SW480 (cell line): Measurements from ENCODE around the gene KRTAP10-2.

ENCODE experiments used
- DNase-seq: peaks from one replicate; pipeline ENCODE4 v3.0.0-alpha.2; 2016; ENCODE audit warnings: low spot score

Gene KRTAP10-2

GRCh38 chr21:44526096-44526997 lies 25.0 kb downstream of the KRTAP10-2 start:
- no peak for DNase-seq

DNA sequence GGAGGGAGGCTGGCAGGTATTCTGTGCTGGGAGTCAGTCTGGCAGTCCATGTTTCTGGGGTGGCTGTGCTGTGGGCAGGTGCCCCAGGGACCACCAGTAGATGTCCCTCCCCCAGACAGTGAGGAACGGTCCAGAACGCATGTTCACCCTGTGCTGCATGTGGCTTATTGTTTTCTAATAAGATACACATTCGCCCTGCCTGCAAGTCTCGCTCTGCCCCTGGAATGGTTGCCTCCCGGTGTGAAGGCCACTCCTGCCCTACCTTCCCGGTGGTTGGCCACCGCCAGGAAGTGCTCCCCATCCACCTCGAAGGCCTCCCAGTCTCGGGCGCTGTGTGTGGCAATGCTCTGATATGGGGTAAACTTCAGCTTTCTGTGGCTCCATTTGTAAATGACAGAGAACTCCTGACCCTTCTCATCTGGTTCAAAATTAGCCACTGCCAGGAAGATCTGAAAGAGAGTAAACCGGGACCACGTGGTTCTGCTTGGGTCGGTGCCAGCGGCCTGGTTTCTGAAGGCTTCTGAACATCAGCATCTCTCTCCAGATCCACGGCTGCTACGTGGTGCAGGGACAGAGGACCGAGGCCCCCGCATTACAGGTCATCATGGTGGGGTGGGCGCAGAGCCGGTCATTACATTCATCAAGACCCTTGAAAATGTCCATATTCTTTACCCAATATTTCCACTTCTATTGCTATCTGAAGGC lies 25.8 kb downstream of the KRTAP10-2 start:
- no peak for DNase-seq

DNA sequence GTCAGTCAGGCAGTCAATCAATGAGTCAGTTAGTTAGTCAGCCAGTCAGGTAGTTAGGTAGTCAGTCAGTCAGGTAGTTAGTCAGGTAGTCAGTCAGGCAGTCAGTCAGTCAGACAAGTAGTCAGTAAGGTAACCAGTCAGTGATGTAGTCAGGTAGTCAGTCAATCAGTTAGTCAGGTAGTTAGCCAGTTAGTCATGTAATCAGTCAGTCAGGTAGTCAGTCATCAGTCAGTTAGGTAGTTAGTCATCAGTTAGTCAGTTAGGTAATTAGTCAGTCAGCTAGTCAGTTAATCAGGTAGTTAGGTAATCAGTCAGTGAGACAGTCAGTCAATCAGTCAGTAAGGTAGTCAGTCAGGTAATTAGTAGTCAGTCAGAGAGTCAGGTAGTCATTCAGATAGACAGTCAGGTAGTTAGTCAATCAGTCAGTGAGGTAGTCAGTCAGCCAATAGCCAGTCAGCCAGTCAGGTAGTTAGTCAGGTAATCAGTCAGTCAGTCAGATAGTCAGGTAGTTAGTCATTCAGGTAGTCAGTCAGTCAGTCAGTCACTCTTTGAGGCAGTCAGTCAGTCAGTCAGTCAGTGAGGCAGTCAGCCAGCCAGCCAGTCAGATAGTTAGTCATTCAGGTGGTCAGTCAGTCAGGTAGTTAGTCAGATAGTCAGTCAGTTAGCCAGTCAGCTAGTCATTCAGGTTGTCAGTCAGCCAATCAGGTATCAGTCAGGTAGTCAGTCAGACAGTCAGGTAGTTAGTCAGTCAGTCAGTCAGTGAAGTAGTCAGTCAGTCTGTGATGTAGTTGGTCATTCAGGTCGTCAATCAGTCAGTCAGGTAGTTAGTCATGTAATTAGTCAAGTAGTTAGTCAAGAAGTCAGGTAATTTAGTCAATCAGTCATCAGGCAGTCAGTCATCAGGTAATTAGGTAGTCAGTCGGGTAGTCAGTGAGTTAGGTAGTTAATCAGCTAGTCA lies 26.6 kb downstream of the KRTAP10-2 start:
- no peak for DNase-seq

DNA sequence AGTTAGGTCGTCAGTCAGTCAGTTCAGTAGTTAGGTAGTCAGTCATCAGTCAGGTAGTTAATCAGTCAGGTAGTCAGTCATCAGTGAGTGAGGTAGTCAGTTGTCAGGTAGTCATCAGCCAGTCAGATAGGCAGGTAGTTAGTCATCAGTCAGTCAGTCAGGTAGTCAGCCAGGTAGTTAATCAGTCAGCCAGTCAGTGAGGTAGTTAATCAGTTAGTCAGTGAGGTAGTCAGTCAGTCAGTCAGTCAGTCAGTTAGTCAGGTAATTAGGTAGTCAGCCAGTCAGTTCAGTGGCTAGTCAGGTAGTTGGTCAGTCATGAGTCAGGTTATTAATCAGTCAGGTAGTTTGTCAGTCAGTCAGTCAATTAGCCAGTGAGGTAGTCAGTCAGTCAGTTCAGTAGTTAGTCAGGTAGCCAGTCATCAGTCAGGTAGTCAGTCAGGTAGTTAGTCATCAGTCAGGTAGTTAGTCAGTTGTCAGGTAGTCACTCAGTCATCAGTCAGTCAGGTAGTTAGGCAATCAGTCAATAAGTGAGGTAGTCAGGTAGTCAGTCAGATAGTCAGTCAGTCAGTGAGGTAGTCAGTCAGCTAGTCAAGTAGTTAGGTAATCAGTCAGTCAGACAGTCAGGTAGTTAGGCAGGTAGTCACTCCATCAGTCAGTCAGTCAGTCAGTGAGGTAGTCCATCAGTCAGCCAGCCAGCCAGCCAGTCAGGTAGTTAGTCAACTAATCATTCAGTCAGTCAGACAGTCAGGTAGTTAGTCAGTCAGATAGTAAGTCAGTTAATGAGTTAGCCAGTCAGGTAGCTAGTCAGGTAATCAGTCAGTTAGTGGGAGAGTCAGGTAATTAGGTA lies 27.5 kb downstream of the KRTAP10-2 start:
- no peak for DNase-seq

DNA sequence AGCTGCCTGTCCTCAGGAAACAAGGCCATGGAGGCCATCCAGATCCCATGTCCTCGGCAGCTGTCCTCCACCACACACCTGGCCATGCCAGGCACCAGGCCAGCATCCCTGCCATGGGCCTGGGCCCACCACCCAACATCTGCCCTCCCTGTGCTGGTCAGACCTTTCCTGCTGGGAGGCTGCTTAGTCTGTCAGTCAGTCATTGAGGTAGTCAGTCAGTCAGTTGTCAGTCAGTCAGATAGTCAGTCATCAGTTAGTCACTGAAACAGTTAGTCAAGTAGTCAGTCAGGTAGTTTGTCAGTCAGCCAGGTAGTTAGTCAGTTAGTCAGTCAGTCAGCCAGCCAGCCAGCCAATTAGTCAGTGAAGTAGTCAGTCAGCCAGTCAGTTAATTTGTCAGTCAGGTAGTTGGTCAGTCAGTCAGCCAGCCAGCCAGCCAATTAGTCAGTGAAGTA lies 28.5 kb downstream of the KRTAP10-2 start:
- no peak for DNase-seq

- DNase-seq: no peak
These were observed 29.2 kb downstream of the KRTAP10-2 start for GRCh38 chr21:44521928-44522752.

- DNase-seq: no peak
These were observed 29.9 kb downstream of the KRTAP10-2 start for GRCh38 chr21:44521301-44521927.

DNA sequence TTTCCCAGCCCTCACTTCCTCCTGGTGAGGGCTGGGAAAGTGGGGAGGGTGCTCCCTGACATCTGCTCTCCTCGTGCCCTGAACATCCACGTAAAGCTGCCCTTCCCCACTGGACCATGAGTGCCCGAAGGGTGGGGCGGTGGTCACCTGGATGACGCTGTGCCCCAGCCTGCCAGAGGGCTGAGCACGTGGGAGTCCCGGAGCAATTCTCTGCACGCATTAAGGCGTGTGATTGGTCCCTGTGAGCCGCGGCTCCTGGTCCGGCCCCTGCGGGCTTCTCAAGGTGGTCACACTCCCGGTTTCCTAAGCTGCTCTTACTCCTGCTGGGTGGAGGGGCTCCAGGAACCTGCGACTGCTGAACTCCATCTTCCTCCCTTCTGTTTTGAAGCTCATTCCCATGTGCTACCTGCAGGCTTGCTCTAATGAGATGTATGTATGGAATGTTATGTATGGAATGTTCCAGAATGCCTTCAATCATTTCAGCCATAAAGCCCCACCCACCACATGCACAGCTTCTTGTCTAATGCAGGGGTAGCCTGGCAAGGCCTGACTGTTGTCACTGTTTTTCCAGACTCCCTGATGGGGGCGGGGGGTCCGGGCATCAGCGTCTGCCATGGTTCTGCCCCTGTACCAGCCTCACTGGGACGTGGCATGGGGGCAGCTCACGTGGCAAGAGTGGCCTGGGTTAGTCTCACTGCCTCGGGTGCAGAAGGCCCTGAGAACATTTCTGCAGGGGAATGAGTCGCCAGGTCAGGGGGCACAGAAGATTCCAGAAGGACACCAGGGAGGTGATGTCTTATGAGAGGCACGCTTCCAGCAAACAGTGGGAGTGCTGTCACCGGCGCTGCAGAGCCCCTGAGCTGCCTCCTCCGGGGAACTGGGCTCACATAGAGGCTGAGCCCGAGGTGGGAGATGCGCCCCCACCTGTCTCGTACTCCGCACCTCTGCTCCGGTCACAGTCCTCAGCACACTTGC lies 30.7 kb downstream of the KRTAP10-2 start:
- no peak for DNase-seq

DNA sequence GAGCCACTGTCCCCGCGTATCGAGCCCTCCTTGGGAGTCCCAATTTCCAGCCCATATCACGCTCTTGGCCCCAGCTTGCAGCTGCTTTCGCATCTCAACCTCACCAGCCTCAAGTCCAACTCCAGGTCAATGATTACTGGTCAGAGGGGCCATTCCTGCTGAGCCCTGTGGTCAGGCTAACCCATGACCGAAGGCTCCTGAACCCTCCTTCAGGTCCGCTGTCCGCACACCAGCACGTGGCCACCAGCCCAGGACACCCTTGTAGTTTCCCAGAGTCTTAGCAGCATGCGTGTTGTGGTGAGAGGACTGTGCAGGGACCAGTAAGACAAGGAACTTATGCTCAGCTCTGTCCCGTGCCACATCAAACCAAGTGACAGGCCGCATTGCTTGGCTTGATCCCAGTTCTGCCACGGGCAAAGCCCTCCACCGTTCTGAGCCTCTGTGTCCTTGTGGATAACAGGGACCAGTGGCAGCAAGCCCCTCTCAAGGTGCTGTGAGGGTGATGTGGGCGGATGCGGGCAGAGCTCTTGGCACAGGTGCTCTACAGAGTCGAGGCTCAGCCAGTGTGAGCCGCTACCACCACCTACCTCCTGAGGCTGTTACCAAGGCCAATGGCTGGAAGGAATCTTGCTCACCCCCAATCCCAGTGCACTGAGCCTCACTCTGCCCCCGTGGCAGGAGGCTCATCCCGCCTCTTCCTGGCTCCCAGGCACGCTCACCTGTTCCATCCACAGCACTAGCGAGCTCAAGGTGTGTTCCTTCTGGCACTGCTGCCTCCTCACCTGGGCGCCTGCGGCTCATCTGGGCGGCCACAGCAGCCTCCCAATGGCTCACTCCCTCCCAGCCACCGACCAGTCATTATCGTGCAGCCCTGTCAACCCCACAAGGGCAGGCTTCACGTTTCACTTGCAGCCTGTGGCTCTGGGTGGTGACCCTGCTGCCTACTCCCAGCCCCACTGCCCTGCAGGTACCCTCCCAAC lies 31.7 kb downstream of the KRTAP10-2 start:
- DNase-seq: no peak

DNA sequence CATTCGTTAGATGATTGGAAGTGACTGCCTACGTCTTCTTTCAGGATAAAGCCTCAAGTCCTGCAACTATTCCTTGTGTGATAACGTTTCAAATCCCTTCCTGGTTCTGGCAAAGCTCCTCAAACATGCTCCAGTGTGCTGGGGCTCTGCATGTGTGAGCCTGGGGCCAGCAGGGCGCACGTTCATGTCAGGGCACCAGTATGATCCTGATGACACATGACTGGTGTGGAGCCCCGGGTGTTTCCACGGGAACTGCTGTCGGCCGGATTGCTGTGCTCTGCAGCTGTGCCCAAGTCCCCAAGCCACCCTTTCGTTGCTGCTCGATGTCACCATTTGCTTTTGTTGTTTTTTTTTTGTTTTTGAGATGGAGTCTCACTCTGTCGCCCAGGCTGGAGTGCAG lies 32.6 kb downstream of the KRTAP10-2 start:
- no peak for DNase-seq

- peak; percentile 91 for DNase-seq
These were observed 34.0 kb downstream of the KRTAP10-2 start for GRCh38 chr21:44517175-44517899.

DNA sequence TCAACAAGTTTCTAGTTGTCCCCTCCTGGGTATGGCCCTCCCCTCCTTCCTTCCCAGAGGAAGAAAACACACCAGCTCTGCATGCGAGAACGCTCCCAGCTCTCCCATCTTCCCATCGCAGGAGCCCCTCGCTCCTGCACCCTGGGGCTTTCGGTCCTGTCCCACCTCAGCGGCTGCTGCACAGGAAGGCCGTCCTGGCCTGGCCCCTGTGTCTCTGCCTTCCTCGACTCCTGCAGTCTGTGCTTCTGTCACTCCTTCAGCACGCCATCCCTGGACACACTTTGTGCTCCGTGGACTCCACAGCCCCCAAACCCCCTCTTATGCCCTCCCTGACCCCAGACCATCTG lies 34.5 kb downstream of the KRTAP10-2 start:
- no peak for DNase-seq

DNA sequence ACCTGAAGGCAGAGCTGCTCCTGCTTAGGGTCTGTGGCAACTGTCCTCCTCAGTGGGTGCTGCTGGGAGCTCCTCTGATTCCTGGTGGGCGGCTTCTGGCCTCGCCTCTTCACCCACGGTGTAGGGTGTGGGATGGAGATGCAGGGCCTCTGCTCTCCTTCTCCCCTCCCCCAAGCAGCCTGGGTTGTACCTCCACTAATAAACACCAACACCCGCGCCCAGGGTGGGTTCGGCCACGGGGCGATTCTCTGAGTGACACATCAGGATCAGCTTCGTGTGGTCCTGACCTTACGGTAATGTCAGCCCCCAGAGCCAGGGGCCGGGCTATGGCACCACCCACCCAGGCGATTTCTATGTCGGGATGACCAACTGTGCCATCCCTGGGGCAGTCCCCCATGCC lies 35.0 kb downstream of the KRTAP10-2 start:
- no peak for DNase-seq

GRCh38 chr21:44515359-44516165 lies 35.7 kb downstream of the KRTAP10-2 start:
- DNase-seq: no peak

- no peak for DNase-seq
These were observed 36.5 kb downstream of the KRTAP10-2 start for GRCh38 chr21:44514746-44515358.

- DNase-seq: no peak
These were observed 37.1 kb downstream of the KRTAP10-2 start for GRCh38 chr21:44514218-44514520.
